SK-N-SH treated with all-trans-retinoic acid at 6 μM for 48 hours (cell line): ENCODE data around the gene ZNF469.

ENCODE experiments used
- CSDC2 ChIP-seq: fragments of 250-450 bp; sonication (Bioruptor Pico); IDR thresholded peaks from 2 replicates; pipeline ENCODE4 v1.5.0; 2020; ENCODE audit warnings: mild to moderate bottlenecking, moderate library complexity
- PATZ1 ChIP-seq: fragments of 250-450 bp; sonication (Bioruptor Pico); IDR thresholded peaks from 2 replicates; pipeline ENCODE4 v1.8.0; 2020; ENCODE audit warnings: mild to moderate bottlenecking, moderate library complexity, borderline replicate concordance
- PPARA ChIP-seq: fragments of 250-450 bp; sonication (Bioruptor Pico); IDR thresholded peaks from 2 replicates; pipeline ENCODE4 v1.5.0; 2020; ENCODE audit warnings: mild to moderate bottlenecking, borderline replicate concordance
- RARB ChIP-seq: fragments of 250-450 bp; sonication (Bioruptor Pico); IDR thresholded peaks from 2 replicates; pipeline ENCODE4 v1.8.0; 2021; ENCODE audit warnings: mild to moderate bottlenecking, moderate library complexity
- ZC3H10 ChIP-seq: fragments of 250-450 bp; sonication (Bioruptor Pico); IDR thresholded peaks from 2 replicates; pipeline ENCODE4 v1.5.1; 2021; ENCODE audit warnings: mild to moderate bottlenecking, moderate library complexity
- ZFP30 ChIP-seq: fragments of 450-650 bp; formaldehyde crosslinking; IDR thresholded peaks from 2 replicates; pipeline ENCODE4 v1.5.0; 2022; ENCODE audit warnings: mild to moderate bottlenecking, moderate library complexity

- TF ChIP-seq PPARA (CRISPR knock-in tag) (no peak), CSDC2 (CRISPR knock-in tag) (no peak), ZC3H10 (CRISPR knock-in tag) (no peak), RARB (CRISPR knock-in tag) (no peak), PATZ1 (CRISPR knock-in tag) (no peak), ZFP30 (CRISPR knock-in tag) (no peak)
These were observed 13.2 kb upstream of the ZNF469 start for GRCh38 chr16:88369447-88370008.
